GM23338 (cell line): Measurements from ENCODE around the gene OXCT1. TPM values are rescaled to one million over a fixed set of nuclear protein-coding genes. Genes with fewer than 3 reads are reported as not detected.

Experiments used
- ATAC-seq: fragments of 200-7000 bp; cut with Tn5 transposase; 3 replicates; pipeline ENCODE4 v1.9.1; 2020
- DNase-seq: peaks from one replicate; pipeline ENCODE4 v3.0.0-alpha.2; 2015; ENCODE audit warnings: low spot score
- H2AFZ ChIP-seq: fragments of 200-600 bp; sonication (generic); 2 replicates; pipeline ENCODE4 v1.8.0; 2016; ENCODE audit warnings: antibody characterized with exemption, mild to moderate bottlenecking, moderate library complexity
- H3F3A ChIP-seq: fragments of 200-600 bp; sonication (generic); replicated peaks from 2 replicates; pipeline ENCODE4 v1.8.0; 2017; ENCODE audit warnings: antibody characterized with exemption, mixed run types, low read depth
- H3K27ac ChIP-seq: fragments of 200-600 bp; sonication (generic); 2 replicates; pipeline ENCODE4 v1.6.1; 2016; ENCODE audit warnings: low read depth
- H3K27me3 ChIP-seq: fragments of 200-600 bp; sonication (generic); 2 replicates; pipeline ENCODE4 v1.8.0; 2016; ENCODE audit warnings: mild to moderate bottlenecking, mixed run types, moderate library complexity; ENCODE audit not compliant: insufficient read depth
- H3K36me3 ChIP-seq: fragments of 200-600 bp; sonication (generic); 2 replicates; pipeline ENCODE4 v1.8.0; 2016; ENCODE audit warnings: mild to moderate bottlenecking; ENCODE audit not compliant: insufficient read depth
- H3K4me1 ChIP-seq: fragments of 200-600 bp; sonication (generic); 2 replicates; pipeline ENCODE4 v1.8.0; 2016; ENCODE audit warnings: mild to moderate bottlenecking, moderate library complexity; ENCODE audit not compliant: insufficient read depth
- H3K4me2 ChIP-seq: fragments of 200-600 bp; sonication (generic); 2 replicates; pipeline ENCODE4 v1.7.1; 2017; ENCODE audit warnings: mixed run types
- H3K4me3 ChIP-seq: fragments of 200-600 bp; sonication (generic); 2 replicates; pipeline ENCODE4 v1.6.1; 2016; ENCODE audit warnings: mixed run types
- H3K79me2 ChIP-seq: fragments of 200-600 bp; sonication (generic); replicated peaks from 2 replicates; pipeline ENCODE4 v1.8.0; 2017; ENCODE audit warnings: mild to moderate bottlenecking; ENCODE audit not compliant: insufficient read depth
- H3K9me2 ChIP-seq: fragments of 200-600 bp; sonication (generic); 2 replicates; pipeline ENCODE4 v1.8.0; 2017; ENCODE audit not compliant: insufficient read depth
- H4K20me1 ChIP-seq: fragments of 200-600 bp; sonication (generic); replicated peaks from 2 replicates; pipeline ENCODE4 v1.8.0; 2017; ENCODE audit warnings: mild to moderate bottlenecking; ENCODE audit not compliant: insufficient read depth
- H3K27ac Mint-ChIP-seq: 2 replicates; pipeline ENCODE4 v1.8.0; 2020; ENCODE audit warnings: inconsistent platforms, mild to moderate bottlenecking, moderate library complexity, mixed read lengths
- H3K27me3 Mint-ChIP-seq: 3 replicates; pipeline ENCODE4 v1.8.0; 2022; ENCODE audit warnings: low read depth, mild to moderate bottlenecking, moderate library complexity, mixed read lengths, inconsistent platforms; ENCODE audit not compliant: insufficient read depth, poor library complexity
- H3K36me3 Mint-ChIP-seq: 3 replicates; pipeline ENCODE4 v1.8.0; 2021; ENCODE audit warnings: low read depth, mild to moderate bottlenecking, inconsistent platforms, moderate library complexity, mixed read lengths
- H3K4me1 Mint-ChIP-seq: 3 replicates; pipeline ENCODE4 v1.8.0; 2020; ENCODE audit warnings: mild to moderate bottlenecking, inconsistent platforms, mixed read lengths
- H3K4me3 Mint-ChIP-seq: 3 replicates; pipeline ENCODE4 v1.8.0; 2021; ENCODE audit warnings: moderate library complexity, mild to moderate bottlenecking, inconsistent platforms, mixed read lengths
- H3K9me3 Mint-ChIP-seq: 3 replicates; pipeline ENCODE4 v1.8.0; 2020; ENCODE audit warnings: moderate library complexity, mild to moderate bottlenecking, inconsistent platforms, mixed read lengths
- CREB1 ChIP-seq: fragments of 250-450 bp; sonication (Bioruptor Pico); IDR thresholded peaks from 2 replicates; pipeline ENCODE4 v1.5.0; 2020; ENCODE audit warnings: low read depth, mild to moderate bottlenecking, moderate library complexity
- CTCF ChIP-seq, 2 experiments: fragments of 200-600 bp in 1 of 2; sonication (generic) in 1 of 2; conservative IDR thresholded peaks; 2 replicates each; pipeline versions ENCODE4 v1.5.1 to v1.6.1; 2016 to 2017; ENCODE audit warnings: antibody characterized with exemption in 2 of 2, low read depth in 2 of 2, mild to moderate bottlenecking in 2 of 2, moderate library complexity in 1 of 2
- ETS1 ChIP-seq: IDR thresholded peaks from 2 replicates; pipeline ENCODE4 v1.6.1; 2016; ENCODE audit warnings: antibody characterized with exemption
- EZH2 ChIP-seq: fragments of 200-600 bp; sonication (generic); IDR thresholded peaks from one replicate; pipeline ENCODE4 v1.8.0; 2017; ENCODE audit warnings: antibody characterized with exemption, mild to moderate bottlenecking, low read depth; ENCODE audit not compliant: unreplicated experiment
- EZH2phosphoT487 ChIP-seq: fragments of 200-600 bp; sonication (generic); IDR thresholded peaks from one replicate; pipeline ENCODE4 v1.8.1; 2018; ENCODE audit warnings: antibody characterized with exemption; ENCODE audit not compliant: unreplicated experiment
- JUNB ChIP-seq: IDR thresholded peaks from one replicate; pipeline ENCODE4 v1.6.1; 2016; ENCODE audit warnings: antibody characterized with exemption; ENCODE audit not compliant: unreplicated experiment
- NANOG ChIP-seq: IDR thresholded peaks from 2 replicates; pipeline ENCODE4 v1.6.1; 2016; ENCODE audit warnings: antibody characterized with exemption, borderline replicate concordance
- POLR2AphosphoS5 ChIP-seq: IDR thresholded peaks from 2 replicates; pipeline ENCODE4 v1.6.1; 2016; ENCODE audit warnings: antibody characterized with exemption, low read depth
- REST ChIP-seq: IDR thresholded peaks from one replicate; pipeline ENCODE4 v1.6.1; 2018; ENCODE audit warnings: antibody characterized with exemption; ENCODE audit not compliant: unreplicated experiment
- STAT1 ChIP-seq: IDR thresholded peaks from one replicate; pipeline ENCODE4 v1.6.1; 2016; ENCODE audit warnings: antibody characterized with exemption; ENCODE audit not compliant: unreplicated experiment
- ZNF114 ChIP-seq: fragments of 250-450 bp; sonication (Bioruptor Pico); IDR thresholded peaks from 2 replicates; pipeline ENCODE4 v1.5.0; 2020; ENCODE audit warnings: mild to moderate bottlenecking, moderate library complexity
- ZNF331 ChIP-seq: fragments of 250-450 bp; sonication (Bioruptor Pico); IDR thresholded peaks from 2 replicates; pipeline ENCODE4 v1.5.0; 2020; ENCODE audit warnings: low read depth, mild to moderate bottlenecking, moderate library complexity
- ZNF462 ChIP-seq: fragments of 250-450 bp; sonication (Bioruptor Pico); IDR thresholded peaks from 2 replicates; pipeline ENCODE4 v1.5.0; 2020; ENCODE audit warnings: mild to moderate bottlenecking, moderate library complexity
- polyA plus RNA-seq: library from polyadenylated mRNA; unstranded; fragments of >200 nt; fragmentation: Nextera tagmentation; extraction: Ambion mirVana; gene quantifications from 2 replicates; pipeline ENCODE4 v1.2.1, GENCODE V29; 2016
- total RNA-seq: library from RNA; depleted of rRNA; stranded (reverse); fragments of >200 nt; shearing (Covaris generic); gene quantifications from 2 replicates; pipeline ENCODE4 v1.2.3, GENCODE V29; 2014

Gene OXCT1
- total and polyA plus RNA-seq, 2 experiments from 2014 or later, result 11.6 to 37.0 TPM

- Histone ChIP-seq H4K20me1 (no peaks in the 10 kb centered on the region), H3K4me1 (no peaks in the 10 kb centered on the region), H2AFZ (no peak overlapping the region), H3F3A (no peaks in the 10 kb centered on the region), H3K4me3 (no peak overlapping the region), H3K4me2 (no peak overlapping the region), H3K27me3 (no peaks in the 10 kb centered on the region), H3K36me3 (no peaks in the 10 kb centered on the region), H3K79me2 (no peaks in the 10 kb centered on the region), H3K27ac (no peak overlapping the region), H3K9me2 (no peaks in the 10 kb centered on the region)
- DNase-seq, result no peak
- no peaks in the 10 kb centered on the region for H3K4me1 Mint-ChIP-seq
- no peak overlapping the region for H3K4me3 Mint-ChIP-seq
- no peak for ATAC-seq
- H3K27ac Mint-ChIP-seq, result peak overlapping the region; percentile 46; the same call in 1 of the 2 replicates
- H3K36me3 Mint-ChIP-seq, result no peaks in the 10 kb centered on the region
- H3K27me3 Mint-ChIP-seq, result no peaks in the 10 kb centered on the region
- no peaks in the 10 kb centered on the region for H3K9me3 Mint-ChIP-seq
- TF ChIP-seq NANOG (no peak), ETS1 (no peak), ZNF462 (CRISPR knock-in tag) (no peak), ZNF331 (CRISPR knock-in tag) (no peak), ZNF114 (CRISPR knock-in tag) (no peak), EZH2phosphoT487 (no peak), REST (no peak), EZH2 (no peak), POLR2AphosphoS5 (no peak), CREB1 (CRISPR knock-in tag) (no peak), CTCF (conservative IDR thresholded peaks at IDR 0.05; ENCODE audit: low read depth in 2 of 2) (no peak), STAT1 (no peak), JUNB (no peak)
These were observed 141.9 kb downstream of the OXCT1 start for GRCh38 chr5:41728281-41728680.
